GM18519 (cell line): ENCODE data around the gene TCF12.
"Not testable (repeated sequence)": the region's sequence is repeated elsewhere in the genome, so short reads cannot be mapped to it uniquely, and the experiment has no call there.

Source experiments
- ATAC-seq: cut with Tn5 transposase; IDR thresholded peaks from one replicate; pipeline ENCODE4 v1.9.1; 2021; ENCODE audit warnings: mild to moderate bottlenecking, moderate library complexity; ENCODE audit not compliant: unreplicated experiment, low FRiP score

Gene TCF12

DNA sequence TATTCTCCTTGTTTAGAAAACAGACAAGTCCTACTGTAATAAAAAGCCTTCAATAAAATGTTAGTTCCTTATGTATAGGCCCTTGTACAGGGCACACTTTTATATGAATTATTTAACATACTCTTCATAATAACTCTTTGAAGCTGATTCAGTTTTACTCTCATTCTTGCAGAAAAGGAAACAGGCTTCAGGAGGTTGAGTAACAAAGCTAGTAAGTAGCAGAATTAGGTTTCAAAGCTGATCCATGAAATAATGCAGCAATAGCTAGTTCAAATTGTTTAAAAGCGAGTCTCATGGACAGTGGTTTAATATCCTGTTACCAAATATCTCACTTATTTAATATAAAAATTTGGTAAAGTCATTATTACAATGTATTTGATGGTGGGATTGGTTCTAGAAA, 25.0 kb downstream of the TCF12 start:
- no peak for ATAC-seq

DNA sequence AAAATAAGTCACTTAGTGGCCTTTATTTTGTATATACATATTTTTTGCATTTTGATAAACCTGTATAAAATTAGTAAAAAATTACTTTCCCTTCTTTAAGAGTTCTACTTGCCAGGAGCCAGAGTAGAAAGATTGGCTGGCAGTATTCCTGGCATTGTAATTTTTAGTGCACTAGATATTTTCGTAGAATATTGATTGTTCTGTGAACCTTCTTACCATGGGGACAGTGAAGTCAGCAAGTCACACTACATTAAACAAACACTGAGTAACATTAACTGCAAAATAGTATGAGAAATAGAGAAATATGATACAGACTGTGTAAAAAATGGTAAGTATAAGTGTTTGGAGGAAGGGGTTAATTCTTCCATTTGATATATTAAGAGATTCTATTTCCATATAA, 26.0 kb downstream of the TCF12 start:
- no peak for ATAC-seq

DNA sequence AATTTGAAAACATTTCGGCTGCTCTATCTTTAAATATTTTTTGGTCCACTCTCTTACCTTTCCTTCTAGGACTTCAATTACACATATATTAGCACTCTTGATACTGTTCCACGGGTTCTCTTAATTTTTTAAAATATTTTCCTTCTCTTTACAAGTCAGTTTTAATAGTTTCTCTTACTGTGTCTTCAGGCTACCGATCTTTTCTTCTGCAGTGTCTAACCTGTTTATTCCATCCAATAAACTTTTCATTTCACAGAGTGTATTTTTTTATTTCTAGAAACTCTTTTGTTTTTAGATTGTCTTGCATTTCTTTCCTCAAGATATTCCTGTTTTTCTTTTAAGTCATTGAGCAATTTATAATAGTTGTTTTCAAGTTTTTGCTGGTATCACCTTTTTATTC, 27.7 kb downstream of the TCF12 start:
- ATAC-seq = no peak

DNA sequence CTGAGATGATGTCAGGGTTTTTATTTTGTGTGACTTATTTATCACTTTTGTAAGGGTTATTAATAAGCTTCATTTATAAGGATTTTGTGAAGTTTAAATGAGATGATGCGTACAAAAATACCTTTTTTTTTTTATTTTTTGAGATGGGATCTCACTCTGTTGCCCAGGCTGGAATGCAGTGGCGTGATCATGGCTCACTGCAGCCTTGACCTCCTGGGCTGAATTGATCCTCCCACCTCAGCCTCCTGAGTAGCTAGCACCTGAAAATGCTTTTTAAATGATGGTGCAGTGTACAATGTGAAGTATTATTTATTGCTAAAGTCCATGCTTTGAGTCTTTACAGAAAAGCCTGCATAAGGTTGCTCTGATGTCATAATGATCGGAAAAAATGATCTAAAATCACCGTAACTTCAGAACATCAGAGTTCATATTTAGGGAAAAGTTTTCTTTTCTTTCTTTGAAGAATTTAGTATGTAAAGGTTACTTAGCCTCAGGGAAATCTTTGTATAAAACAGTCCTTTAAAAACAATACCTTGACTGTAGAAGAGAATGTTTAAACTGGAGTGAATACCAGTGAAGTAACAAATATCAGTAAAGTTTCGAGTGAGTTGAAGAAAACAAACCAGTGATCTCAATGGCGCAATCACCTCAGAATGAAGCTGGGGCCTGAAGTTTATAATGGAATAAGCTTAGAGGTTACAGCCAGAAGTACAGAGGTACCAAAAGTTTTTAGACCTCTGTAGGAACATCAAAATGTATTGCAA, 29.7 kb downstream of the TCF12 start:
- no peak for ATAC-seq

DNA sequence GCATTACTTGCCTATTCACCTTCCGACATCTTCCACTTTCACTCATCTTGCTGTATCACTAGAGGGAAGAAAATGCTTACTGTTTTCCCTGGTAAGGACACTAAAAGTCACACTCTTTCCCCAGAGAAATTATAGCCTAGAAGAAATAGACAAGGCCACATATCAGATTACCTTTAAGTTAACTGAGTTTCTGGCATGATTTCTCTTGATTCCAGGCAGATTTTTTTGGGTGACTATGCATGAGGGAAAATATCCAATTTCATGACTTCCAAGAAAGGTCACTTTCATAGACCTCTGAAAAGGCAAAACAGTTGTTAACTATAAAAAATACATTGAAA, 30.3 kb downstream of the TCF12 start:
- ATAC-seq = no peak

GRCh38 chr15:56950979-56951378, 32.5 kb downstream of the TCF12 start:
- peak; percentile 75 for ATAC-seq

DNA sequence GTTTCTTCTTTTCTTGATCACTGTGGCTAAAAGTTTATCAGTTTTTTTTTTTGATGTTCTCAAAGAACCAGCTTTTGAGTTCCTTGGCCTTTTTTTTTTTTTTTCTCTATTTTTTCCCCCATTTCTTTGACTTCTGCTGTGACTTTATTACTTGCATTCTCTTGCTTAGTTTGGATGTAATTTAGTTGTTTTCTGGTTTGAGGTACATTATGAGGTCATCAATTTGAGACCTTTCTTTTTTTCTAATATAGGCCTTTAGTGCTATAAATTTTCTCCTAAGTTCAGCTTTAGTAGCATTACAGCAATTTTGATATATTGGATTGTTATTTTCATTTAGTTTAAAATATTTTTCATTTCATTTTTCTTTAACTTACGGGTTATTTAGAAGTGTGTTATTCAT, 35.3 kb downstream of the TCF12 start:
- ATAC-seq = no peak

GRCh38 chr15:56955011-56955410, 36.6 kb downstream of the TCF12 start:
- not testable (repeated sequence) for ATAC-seq

- ATAC-seq = no peak
Measured at GRCh38 chr15:56956538-56956937, 38.1 kb downstream of the TCF12 start.

DNA sequence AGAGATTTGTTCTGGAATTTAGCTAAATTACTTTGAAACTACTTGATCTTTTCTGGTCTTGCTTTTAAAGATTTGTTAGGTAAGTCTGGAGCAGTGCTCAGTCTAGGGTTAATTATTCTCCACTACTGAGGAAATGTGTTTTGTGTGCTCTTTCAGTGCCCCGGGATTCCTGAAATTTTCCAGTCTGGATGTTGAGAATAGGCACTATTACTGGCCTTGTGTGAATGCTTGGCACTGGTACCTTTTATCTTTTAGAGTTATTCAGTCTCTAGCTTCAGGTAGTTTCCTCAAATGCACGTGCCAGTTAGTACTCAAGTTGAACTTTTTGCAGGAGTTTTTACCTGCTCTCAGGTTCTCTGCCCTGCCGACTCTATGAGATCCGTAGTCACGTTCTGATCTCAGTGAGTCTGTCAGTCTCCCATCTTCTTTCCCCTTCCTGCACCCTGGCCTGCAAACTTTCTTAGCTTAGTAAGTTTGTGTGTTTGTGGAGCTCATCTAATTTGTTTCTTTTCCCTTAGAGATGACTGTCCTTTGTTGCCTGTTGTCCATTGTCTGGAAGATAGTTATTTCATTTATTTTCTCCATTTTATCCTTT, 39.5 kb downstream of the TCF12 start:
- no peak for ATAC-seq

DNA sequence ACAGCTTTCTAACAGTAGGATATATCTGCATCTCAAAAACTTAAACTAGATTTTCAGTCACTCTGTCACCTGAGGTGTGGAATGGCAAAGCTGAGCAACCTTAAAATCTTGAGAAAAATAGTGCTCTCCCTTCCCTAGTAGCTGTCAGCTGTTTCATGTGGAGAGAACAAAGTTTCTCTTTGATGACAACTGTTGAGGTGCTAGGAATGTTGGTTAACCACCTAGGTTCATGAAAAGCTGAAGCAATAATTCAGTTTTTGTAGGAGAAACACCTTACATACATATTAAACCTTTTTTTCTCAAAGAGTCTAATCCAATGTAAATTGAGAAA, 40.8 kb downstream of the TCF12 start:
- no peak for ATAC-seq

- ATAC-seq = no peak
Measured at GRCh38 chr15:56960116-56960515, 41.7 kb downstream of the TCF12 start.

GRCh38 chr15:56963126-56963525, 44.7 kb downstream of the TCF12 start:
- no peak for ATAC-seq

- no peak for ATAC-seq
Measured at GRCh38 chr15:56963710-56964109, 45.3 kb downstream of the TCF12 start.

DNA sequence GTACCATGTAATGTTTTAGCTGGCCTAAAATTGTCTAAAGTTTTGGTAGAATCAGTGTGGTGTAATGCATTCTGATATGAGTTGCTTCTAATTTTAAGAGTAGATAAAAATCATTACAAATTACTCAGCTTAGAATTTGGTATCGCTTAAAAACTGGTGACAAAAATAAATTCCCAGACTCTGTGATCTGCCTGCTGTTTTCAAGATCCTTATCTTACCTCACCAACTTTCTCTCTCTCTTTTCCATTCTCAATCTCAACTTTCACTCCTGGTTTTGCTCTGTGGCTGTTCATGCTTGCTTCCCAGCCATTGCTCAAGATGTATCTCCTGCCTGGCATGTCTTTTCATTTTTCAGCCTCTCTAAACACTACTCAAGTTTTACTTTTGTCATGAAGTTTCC, 45.7 kb downstream of the TCF12 start:
- no peak for ATAC-seq

DNA sequence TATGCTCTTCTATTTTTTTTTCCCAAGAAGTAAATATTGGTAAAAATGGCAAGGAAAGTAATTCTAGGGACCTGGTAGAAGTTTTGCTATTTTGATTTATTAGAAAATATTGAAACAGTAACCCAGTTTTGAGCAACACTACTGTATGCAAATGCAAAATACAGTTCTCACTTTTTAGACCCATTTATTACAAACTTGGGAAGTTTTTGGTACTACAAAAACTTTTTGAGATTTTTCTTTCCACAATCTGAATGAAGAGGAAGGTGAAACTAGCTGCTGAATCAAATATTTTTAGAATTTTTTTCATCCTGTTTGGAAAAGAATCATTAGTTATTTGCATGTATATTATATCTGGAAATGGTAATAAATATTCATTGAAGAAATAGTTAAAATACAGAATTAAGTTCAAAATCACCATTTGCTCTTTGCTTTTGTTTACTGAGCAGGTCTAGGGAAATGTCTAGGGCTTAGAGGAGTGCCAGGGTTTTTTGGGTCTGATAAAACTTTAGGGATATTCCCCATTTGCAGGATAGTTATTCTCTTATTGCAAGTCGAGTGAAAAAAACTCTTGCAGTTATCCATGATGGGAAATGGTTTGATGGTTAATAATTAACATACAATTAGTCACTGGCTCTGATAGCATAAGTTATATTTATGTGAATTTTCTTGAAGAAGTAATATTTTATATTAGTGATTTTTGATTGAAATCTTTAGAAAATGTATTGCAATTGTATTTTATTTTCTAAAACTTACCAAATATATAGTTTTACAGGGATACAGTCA, 47.0 kb downstream of the TCF12 start:
- no peak for ATAC-seq

GRCh38 chr15:56967336-56967735, 48.9 kb downstream of the TCF12 start:
- ATAC-seq = no peak

GRCh38 chr15:56968256-56968655, 49.8 kb downstream of the TCF12 start:
- no peak for ATAC-seq

DNA sequence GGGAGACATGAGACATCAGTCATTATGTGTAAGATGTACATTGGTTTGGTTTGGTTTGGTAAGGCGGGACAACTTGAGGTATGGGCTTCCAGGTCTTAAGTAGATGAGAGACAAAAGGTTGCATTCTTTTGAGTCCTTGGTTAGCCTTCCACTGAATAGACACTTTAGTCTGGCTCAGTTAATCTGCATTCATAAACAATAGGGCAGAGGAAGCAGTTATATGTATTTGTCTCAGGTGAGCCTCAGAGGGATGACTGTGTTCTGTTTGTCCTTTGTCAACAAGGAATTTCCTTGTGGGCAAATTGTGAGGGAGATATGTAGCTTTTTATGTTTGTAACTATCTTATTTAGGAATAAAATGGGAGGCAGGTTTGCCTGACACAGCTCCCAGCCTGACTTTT, 50.4 kb downstream of the TCF12 start:
- ATAC-seq = no peak

GRCh38 chr15:56969265-56969895, 50.9 kb downstream of the TCF12 start:
- ATAC-seq = no peak

DNA sequence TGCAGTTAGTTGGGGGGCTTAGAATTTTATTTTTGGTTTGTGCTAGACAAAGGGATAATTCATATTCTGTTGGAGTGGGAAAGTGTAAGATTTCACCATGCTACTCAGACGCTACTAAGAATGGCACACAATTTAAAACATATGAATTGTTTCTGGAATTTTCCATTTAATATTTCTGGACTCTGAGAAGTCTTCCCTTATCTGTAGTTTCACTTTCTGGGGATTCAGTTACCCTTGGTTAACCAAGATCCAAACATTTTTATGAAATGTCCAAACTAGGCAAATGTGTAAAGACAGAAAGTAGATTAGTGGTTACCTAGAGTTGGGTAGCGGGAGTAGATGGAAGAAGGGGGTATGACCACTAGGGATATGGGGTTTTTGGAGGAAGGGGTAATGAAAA, 53.1 kb downstream of the TCF12 start:
- no peak for ATAC-seq
